Astrocyte (in vitro differentiated cells and primary cell): ENCODE data around the gene NCBP1.

Experiments used
- CTCF ChIP-seq: IDR thresholded peaks from 2 replicates; pipeline ENCODE4 v1.5.1; 2011; ENCODE audit warnings: low read depth, mild to moderate bottlenecking, inconsistent platforms, low read length, moderate library complexity; ENCODE audit not compliant: insufficient read depth
- EZH2 ChIP-seq: IDR thresholded peaks from 2 replicates; pipeline ENCODE4 v1.6.1; 2012; ENCODE audit warnings: mild to moderate bottlenecking, low read length, inconsistent platforms; ENCODE audit not compliant: insufficient read depth

DNA sequence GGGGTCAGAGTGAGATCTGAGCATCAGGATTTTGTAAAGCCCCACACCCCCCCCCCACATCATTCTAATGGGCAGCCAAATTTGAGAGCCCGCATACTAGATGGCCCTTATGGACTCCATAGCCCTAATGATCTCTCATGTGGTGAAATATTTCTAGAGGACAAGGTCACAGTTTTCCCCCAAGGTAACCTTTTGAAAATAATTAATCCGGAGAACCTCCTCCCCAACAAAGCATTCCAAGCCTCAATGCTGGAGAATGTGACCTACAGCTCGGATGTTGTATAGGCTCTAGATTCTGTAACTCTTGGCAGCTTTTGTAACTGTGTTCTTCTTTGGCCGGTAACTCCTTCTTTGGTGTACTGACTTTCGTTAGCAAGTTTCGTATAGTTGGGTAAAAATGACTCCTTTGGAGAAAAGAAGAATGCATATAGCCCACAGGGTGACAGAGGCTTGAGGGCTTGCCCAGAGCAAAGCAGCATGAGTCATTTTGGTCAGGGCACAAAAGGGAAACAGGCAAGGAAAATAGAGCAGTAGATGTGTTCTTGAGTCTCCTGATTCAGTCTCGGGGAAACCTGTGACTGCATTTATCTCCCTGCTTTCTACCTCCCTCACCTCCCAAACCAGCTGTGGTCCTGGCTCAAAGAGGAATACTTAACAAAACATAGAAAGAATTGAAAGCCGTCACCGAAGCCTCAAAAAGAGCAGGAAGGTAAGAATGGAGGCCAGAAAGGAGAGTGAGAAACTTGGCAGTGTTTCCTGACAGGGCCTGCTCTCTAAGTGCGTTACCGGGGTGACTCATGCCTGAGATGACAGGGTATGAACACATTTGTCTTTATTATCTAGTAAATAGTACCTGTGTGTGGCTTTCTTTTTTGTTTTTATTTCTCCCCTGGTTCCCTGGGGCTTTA lies 70.1 kb downstream of the NCBP1 start:
- TF ChIP-seq CTCF, result no peak
- no peak for TF ChIP-seq EZH2
